Endothelial cell (in vitro differentiated cells): ENCODE data around the gene MTMR2. TPM values are rescaled to one million over a fixed set of nuclear protein-coding genes. Genes with fewer than 3 reads are reported as not detected.
A peak's percentile ranks its signal among the peaks of the same experiment; 100 is the strongest.
"Not testable (repeated sequence)": the region's sequence is repeated elsewhere in the genome, so short reads cannot be mapped to it uniquely, and the experiment has no call there.

Experiments used
- DNase-seq: peaks from one replicate; pipeline ENCODE4 v3.0.0; 2021; ENCODE audit warnings: low spot score
- H3K27ac Mint-ChIP-seq: one replicate; pipeline ENCODE4 v1.8.0; 2021; ENCODE audit warnings: mixed read lengths, inconsistent platforms; ENCODE audit not compliant: unreplicated experiment
- H3K27me3 Mint-ChIP-seq: one replicate; pipeline ENCODE4 v1.8.0; 2021; ENCODE audit warnings: mild to moderate bottlenecking, moderate library complexity, mixed read lengths, inconsistent platforms; ENCODE audit not compliant: unreplicated experiment
- H3K36me3 Mint-ChIP-seq: one replicate; pipeline ENCODE4 v1.8.0; 2021; ENCODE audit warnings: mild to moderate bottlenecking, low read depth, mixed read lengths, inconsistent platforms; ENCODE audit not compliant: unreplicated experiment
- H3K4me1 Mint-ChIP-seq: one replicate; pipeline ENCODE4 v1.8.0; 2021; ENCODE audit warnings: mild to moderate bottlenecking, mixed read lengths, inconsistent platforms; ENCODE audit not compliant: unreplicated experiment
- H3K4me3 Mint-ChIP-seq: one replicate; pipeline ENCODE4 v1.8.0; 2021; ENCODE audit warnings: mild to moderate bottlenecking, mixed read lengths, inconsistent platforms; ENCODE audit not compliant: unreplicated experiment
- H3K9me3 Mint-ChIP-seq: one replicate; pipeline ENCODE4 v1.8.0; 2021; ENCODE audit warnings: mixed read lengths, inconsistent platforms; ENCODE audit not compliant: unreplicated experiment
- CTCF ChIP-seq: fragments of 200-600 bp; sonication (generic); IDR thresholded peaks from one replicate; pipeline ENCODE4 v1.5.0; 2021; ENCODE audit warnings: antibody characterized with exemption; ENCODE audit not compliant: unreplicated experiment
- total RNA-seq: library from RNA; stranded (reverse); fragmentation: NEBNext Ultra II Directional; extraction: Animal tissue kit (Norgen Biotek cat#: 25700); gene quantifications from one replicate; pipeline ENCODE4 v1.2.1, GENCODE V29; 2021; ENCODE audit not compliant: unreplicated experiment

The MTMR2 gene
- total RNA-seq, 1 donor from 2014 or later, result 65.0 TPM

- no peak for TF ChIP-seq CTCF
- Mint-ChIP-seq H3K36me3 (peaks cover 18% of the 10 kb centered on the region), H3K27ac (no peak overlapping the region), H3K27me3 (peaks cover 2% of the 10 kb centered on the region), H3K4me3 (no peak overlapping the region), H3K4me1 (no peaks in the 10 kb centered on the region), H3K9me3 (no peaks in the 10 kb centered on the region)
- no peak for DNase-seq
Measured at GRCh38 chr11:95883381-95883780, 40.5 kb downstream of the MTMR2 start.

- no peak for DNase-seq
- H3K4me3 Mint-ChIP-seq, result peak overlapping the region; percentile 47
- peaks cover 37% of the 10 kb centered on the region for H3K36me3 Mint-ChIP-seq
Measured at GRCh38 chr11:95877291-95877690, 46.6 kb downstream of the MTMR2 start.

GRCh38 chr11:95870877-95871276, 53.0 kb downstream of the MTMR2 start:
- H3K27me3 Mint-ChIP-seq, H3K4me1 Mint-ChIP-seq, H3K9me3 Mint-ChIP-seq, H3K4me3 Mint-ChIP-seq, DNase-seq, H3K27ac Mint-ChIP-seq: not testable (repeated sequence)
- peaks cover 11% of the 10 kb centered on the region for H3K36me3 Mint-ChIP-seq

More at GRCh38 chr11:95877291-95877690, 46.6 kb downstream of the MTMR2 start:
- H3K27ac Mint-ChIP-seq, result no peak overlapping the region
- no peaks in the 10 kb centered on the region for H3K9me3 Mint-ChIP-seq
- H3K27me3 Mint-ChIP-seq, result peaks cover 2% of the 10 kb centered on the region
- no peak for TF ChIP-seq CTCF
- no peaks in the 10 kb centered on the region for H3K4me1 Mint-ChIP-seq

- H3K27ac Mint-ChIP-seq, result no peak overlapping the region
- no peak for DNase-seq
- no peaks in the 10 kb centered on the region for H3K9me3 Mint-ChIP-seq
Measured at GRCh38 chr11:95867105-95867504, 56.8 kb downstream of the MTMR2 start.

GRCh38 chr11:95863486-95864140, 60.3 kb downstream of the MTMR2 start:
- Mint-ChIP-seq H3K9me3 (no peaks in the 10 kb centered on the region), H3K4me1 (no peaks in the 10 kb centered on the region), H3K27ac (no peak overlapping the region), H3K4me3 (no peak overlapping the region), H3K27me3 (peaks cover 3% of the 10 kb centered on the region), H3K36me3 (peaks cover 17% of the 10 kb centered on the region)
- TF ChIP-seq CTCF, result no peak
- no peak for DNase-seq

More at GRCh38 chr11:95867105-95867504, 56.8 kb downstream of the MTMR2 start:
- Mint-ChIP-seq H3K4me1 (no peaks in the 10 kb centered on the region), H3K27me3 (peaks cover 2% of the 10 kb centered on the region), H3K36me3 (peaks cover 12% of the 10 kb centered on the region), H3K4me3 (no peak overlapping the region)
- TF ChIP-seq CTCF, result no peak

- H3K27ac Mint-ChIP-seq, H3K4me3 Mint-ChIP-seq, H3K27me3 Mint-ChIP-seq, H3K4me1 Mint-ChIP-seq, H3K9me3 Mint-ChIP-seq, DNase-seq: not testable (repeated sequence)
- H3K36me3 Mint-ChIP-seq, result peaks cover 16% of the 10 kb centered on the region
Measured at GRCh38 chr11:95860024-95860423, 63.9 kb downstream of the MTMR2 start.

- H3K9me3 Mint-ChIP-seq, DNase-seq, H3K27ac Mint-ChIP-seq, H3K4me3 Mint-ChIP-seq, H3K27me3 Mint-ChIP-seq, H3K4me1 Mint-ChIP-seq: not testable (repeated sequence)
- H3K36me3 Mint-ChIP-seq, result peaks cover 15% of the 10 kb centered on the region
Measured at GRCh38 chr11:95854362-95854761, 69.5 kb downstream of the MTMR2 start.
